MM.1S (cell line): Measurements from ENCODE around the gene SGPL1.

ENCODE experiments used
- DNase-seq: peaks from one replicate; pipeline ENCODE4 v3.0.0-alpha.2; 2015
- H2AFZ ChIP-seq: fragments of 300-600 bp; sonication (generic); 2 replicates; pipeline ENCODE4 v1.6.0; 2016; ENCODE audit warnings: antibody characterized with exemption, low read length
- H3F3A ChIP-seq: fragments of 300-600 bp; sonication (generic); 2 replicates; pipeline ENCODE4 v1.6.1; 2016; ENCODE audit warnings: mild to moderate bottlenecking, antibody characterized with exemption, low read length, moderate library complexity, mixed read lengths; ENCODE audit not compliant: insufficient read depth
- H3K27ac ChIP-seq: fragments of 300-600 bp; sonication (generic); 2 replicates; pipeline ENCODE4 v1.5.1; 2016; ENCODE audit warnings: mild to moderate bottlenecking, low read length
- H3K27me3 ChIP-seq: fragments of 300-600 bp; sonication (generic); replicated peaks from 2 replicates; pipeline ENCODE4 v1.6.0; 2016; ENCODE audit warnings: low read length; ENCODE audit not compliant: insufficient read depth
- H3K36me3 ChIP-seq: fragments of 300-600 bp; sonication (generic); replicated peaks from 2 replicates; pipeline ENCODE4 v1.6.1; 2016; ENCODE audit warnings: mild to moderate bottlenecking, low read length, mixed read lengths; ENCODE audit not compliant: insufficient read depth
- H3K4me1 ChIP-seq: fragments of 300-600 bp; sonication (generic); 2 replicates; pipeline ENCODE4 v1.6.1; 2016; ENCODE audit warnings: low read length, mixed read lengths
- H3K4me2 ChIP-seq: fragments of 300-600 bp; sonication (generic); 2 replicates; pipeline ENCODE4 v1.6.0; 2016; ENCODE audit warnings: low read depth, low read length
- H3K4me3 ChIP-seq: fragments of 300-600 bp; sonication (generic); 2 replicates; pipeline ENCODE4 v1.5.1; 2016; ENCODE audit warnings: low read length, mixed read lengths
- H3K79me2 ChIP-seq: fragments of 300-600 bp; sonication (generic); 2 replicates; pipeline ENCODE4 v1.6.1; 2016; ENCODE audit warnings: mixed run types, low read length, mixed read lengths
- H3K9ac ChIP-seq: fragments of 300-600 bp; sonication (generic); 2 replicates; pipeline ENCODE4 v1.6.1; 2016; ENCODE audit warnings: low read length, mixed read lengths
- H3K9me2 ChIP-seq: fragments of 300-600 bp; sonication (generic); replicated peaks from 2 replicates; pipeline ENCODE4 v1.6.1; 2016; ENCODE audit warnings: mild to moderate bottlenecking, low read length, mixed read lengths; ENCODE audit not compliant: insufficient read depth
- H3K9me3 ChIP-seq: fragments of 300-600 bp; sonication (generic); replicated peaks from 2 replicates; pipeline ENCODE4 v1.6.1; 2016; ENCODE audit warnings: mild to moderate bottlenecking, low read length, mixed read lengths; ENCODE audit not compliant: insufficient read depth
- H4K20me1 ChIP-seq: fragments of 300-600 bp; sonication (generic); 2 replicates; pipeline ENCODE4 v1.6.1; 2016; ENCODE audit warnings: mild to moderate bottlenecking, low read length, moderate library complexity, mixed read lengths; ENCODE audit not compliant: insufficient read depth
- EZH2 ChIP-seq: fragments of 300-600 bp; sonication (generic); optimal IDR thresholded peaks from 2 replicates; pipeline ENCODE3; 2017; ENCODE audit warnings: low read depth, mild to moderate bottlenecking, antibody characterized with exemption, low read length, mixed read lengths
- EZH2phosphoT487 ChIP-seq: fragments of 300-600 bp; sonication (generic); IDR thresholded peaks from 2 replicates; pipeline ENCODE4 v1.6.1; 2018; ENCODE audit warnings: antibody characterized with exemption, low read length
- TF ChIP-seq, protein P1 (sequence below): fragments of 300-600 bp; sonication (generic); IDR thresholded peaks from 2 replicates; pipeline ENCODE4 v1.5.1; 2016; ENCODE audit warnings: antibody characterized with exemption, low read length, mixed read lengths

Gene SGPL1

DNA sequence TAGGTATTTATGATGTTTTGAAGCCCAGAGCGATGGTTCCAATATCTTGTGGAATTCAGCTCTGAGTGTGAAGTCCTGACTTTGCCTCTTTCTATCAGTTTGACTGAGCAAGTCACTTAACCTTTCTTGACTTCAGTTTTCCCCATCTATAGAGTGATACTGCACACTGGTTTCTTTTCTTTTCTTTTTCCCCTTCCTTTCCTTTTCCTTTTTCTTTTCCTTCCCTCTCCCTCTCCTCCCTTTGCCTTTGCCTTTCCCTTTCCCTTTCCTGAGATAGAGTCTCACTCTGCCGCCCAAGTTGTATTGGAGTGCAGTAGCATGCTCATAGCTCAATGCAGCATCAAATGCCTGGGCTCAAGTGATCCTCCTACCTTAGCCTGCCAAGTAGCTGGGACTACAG is 20.6 kb downstream of the SGPL1 start:
- H3K36me3 ChIP-seq, result no peaks in the 10 kb centered on the region
- H3F3A ChIP-seq, result no peaks in the 10 kb centered on the region
- no peak overlapping the region for H2AFZ ChIP-seq
- no peaks in the 10 kb centered on the region for H3K4me1 ChIP-seq
- H3K4me3 ChIP-seq, result no peak overlapping the region
- no peak overlapping the region for H3K27ac ChIP-seq
- H3K27me3 ChIP-seq, result no peaks in the 10 kb centered on the region
- TF ChIP-seq EZH2 (no peak), EZH2phosphoT487 (no peak)
- TF ChIP-seq, protein P1, sequence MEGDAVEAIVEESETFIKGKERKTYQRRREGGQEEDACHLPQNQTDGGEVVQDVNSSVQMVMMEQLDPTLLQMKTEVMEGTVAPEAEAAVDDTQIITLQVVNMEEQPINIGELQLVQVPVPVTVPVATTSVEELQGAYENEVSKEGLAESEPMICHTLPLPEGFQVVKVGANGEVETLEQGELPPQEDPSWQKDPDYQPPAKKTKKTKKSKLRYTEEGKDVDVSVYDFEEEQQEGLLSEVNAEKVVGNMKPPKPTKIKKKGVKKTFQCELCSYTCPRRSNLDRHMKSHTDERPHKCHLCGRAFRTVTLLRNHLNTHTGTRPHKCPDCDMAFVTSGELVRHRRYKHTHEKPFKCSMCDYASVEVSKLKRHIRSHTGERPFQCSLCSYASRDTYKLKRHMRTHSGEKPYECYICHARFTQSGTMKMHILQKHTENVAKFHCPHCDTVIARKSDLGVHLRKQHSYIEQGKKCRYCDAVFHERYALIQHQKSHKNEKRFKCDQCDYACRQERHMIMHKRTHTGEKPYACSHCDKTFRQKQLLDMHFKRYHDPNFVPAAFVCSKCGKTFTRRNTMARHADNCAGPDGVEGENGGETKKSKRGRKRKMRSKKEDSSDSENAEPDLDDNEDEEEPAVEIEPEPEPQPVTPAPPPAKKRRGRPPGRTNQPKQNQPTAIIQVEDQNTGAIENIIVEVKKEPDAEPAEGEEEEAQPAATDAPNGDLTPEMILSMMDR, result no peak
- no peaks in the 10 kb centered on the region for H3K9me2 ChIP-seq
- H3K9me3 ChIP-seq, result no peaks in the 10 kb centered on the region
- no peak overlapping the region for H3K4me2 ChIP-seq
- DNase-seq, result no peak
- no peaks in the 10 kb centered on the region for H3K79me2 ChIP-seq
- no peak overlapping the region for H3K9ac ChIP-seq
- H4K20me1 ChIP-seq, result no peaks in the 10 kb centered on the region

DNA sequence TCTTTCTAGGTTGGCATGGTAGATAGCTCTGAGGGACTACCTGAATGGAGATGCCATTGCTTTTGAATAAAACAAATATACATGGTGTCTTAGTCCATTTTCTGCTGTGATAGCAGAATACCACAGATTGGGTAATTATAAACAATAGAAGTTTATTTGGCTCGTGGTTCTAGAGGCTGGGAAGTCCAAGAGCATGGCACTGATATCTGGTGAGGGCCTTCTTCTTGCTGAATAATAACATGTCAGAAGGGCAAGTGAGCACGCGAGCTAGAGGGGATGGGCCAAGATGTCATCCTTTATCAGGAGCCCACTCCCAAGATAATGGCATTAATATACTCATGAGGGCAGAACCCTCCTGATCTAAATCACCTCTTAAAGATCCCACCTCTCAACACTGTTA is 21.9 kb downstream of the SGPL1 start:
- no peaks in the 10 kb centered on the region for H3K9me3 ChIP-seq
- H2AFZ ChIP-seq, result no peak overlapping the region
- no peaks in the 10 kb centered on the region for H3K9me2 ChIP-seq
- H3F3A ChIP-seq, result no peaks in the 10 kb centered on the region
- H3K27me3 ChIP-seq, result no peaks in the 10 kb centered on the region
- H3K4me3 ChIP-seq, result no peak overlapping the region
- no peaks in the 10 kb centered on the region for H3K4me1 ChIP-seq
- no peaks in the 10 kb centered on the region for H4K20me1 ChIP-seq
- no peak overlapping the region for H3K4me2 ChIP-seq
- DNase-seq, result no peak
- TF ChIP-seq EZH2phosphoT487, result no peak
- TF ChIP-seq, protein P1, result no peak
- TF ChIP-seq EZH2, result no peak
- no peaks in the 10 kb centered on the region for H3K36me3 ChIP-seq
- no peak overlapping the region for H3K9ac ChIP-seq
- no peak overlapping the region for H3K27ac ChIP-seq
- H3K79me2 ChIP-seq, result no peaks in the 10 kb centered on the region

DNA sequence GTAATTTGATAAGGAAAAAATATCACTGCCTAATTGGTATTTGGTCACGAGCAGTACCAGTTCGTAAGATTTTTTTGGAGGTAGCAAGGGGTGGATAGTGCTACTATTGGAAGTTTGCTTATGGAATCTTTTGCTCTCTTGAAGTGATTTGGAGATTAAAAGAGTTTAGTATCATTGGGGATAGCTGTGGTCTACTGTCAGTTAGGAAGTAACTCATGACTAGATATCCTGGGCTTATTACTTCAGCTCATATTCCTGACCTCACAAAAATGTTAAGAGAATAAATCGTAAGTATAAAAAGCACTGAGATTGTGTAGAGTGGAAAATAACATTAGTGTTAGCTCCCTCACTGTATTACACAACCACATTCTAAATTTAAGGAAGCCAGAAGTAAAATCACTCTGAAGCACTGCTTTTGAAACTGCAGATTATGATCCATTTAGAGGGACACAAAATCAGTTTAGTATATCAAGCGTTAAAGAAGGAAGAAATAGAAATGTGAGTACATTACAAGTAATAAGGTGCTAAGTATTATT is 22.6 kb downstream of the SGPL1 start:
- Histone ChIP-seq H3K9me2 (no peaks in the 10 kb centered on the region), H3K9ac (no peak overlapping the region), H4K20me1 (no peaks in the 10 kb centered on the region), H3K36me3 (no peaks in the 10 kb centered on the region), H3K27me3 (no peaks in the 10 kb centered on the region), H3K79me2 (no peaks in the 10 kb centered on the region), H3K4me2 (no peak overlapping the region), H3K27ac (no peak overlapping the region), H3F3A (no peaks in the 10 kb centered on the region), H3K4me3 (no peak overlapping the region), H2AFZ (no peak overlapping the region), H3K4me1 (no peaks in the 10 kb centered on the region), H3K9me3 (no peaks in the 10 kb centered on the region)
- no peak for TF ChIP-seq EZH2phosphoT487
- TF ChIP-seq EZH2, result no peak
- TF ChIP-seq, protein P1, result no peak
- no peak for DNase-seq
